Coronary artery (tissue), 2 donors: ENCODE data around the gene JMJD6.
"Not testable (repeated sequence)": the region's sequence is repeated elsewhere in the genome, so short reads cannot be mapped to it uniquely, and the experiment has no call there.

ENCODE experiments used
- DNase-seq: peaks from one replicate; pipeline ENCODE4 v3.0.0-alpha.2; 2017; ENCODE audit warnings: low spot score
- H3K27ac ChIP-seq, 2 donors: fragments of 200-600 bp; sonication (generic); one replicate each; pipeline ENCODE4 v1.5.1; 2016 to 2019
- H3K4me3 ChIP-seq: fragments of 200-600 bp; sonication (generic); 2 replicates; pipeline ENCODE4 v1.5.1; 2016; ENCODE audit warnings: mild to moderate bottlenecking, moderate library complexity
- TF ChIP-seq, protein P1 (sequence below): fragments of 200-600 bp; sonication (generic); IDR thresholded peaks from one replicate; pipeline ENCODE4 v1.5.1; 2019; ENCODE audit warnings: antibody characterized with exemption

JMJD6 gene

GRCh38 chr17:76736349-76737081 is 10.1 kb upstream of the JMJD6 start:
- Histone ChIP-seq H3K4me3 (peak overlapping the region; percentile 96), H3K27ac (peak overlapping the region; percentile 98 to 99)
- TF ChIP-seq, protein P1, sequence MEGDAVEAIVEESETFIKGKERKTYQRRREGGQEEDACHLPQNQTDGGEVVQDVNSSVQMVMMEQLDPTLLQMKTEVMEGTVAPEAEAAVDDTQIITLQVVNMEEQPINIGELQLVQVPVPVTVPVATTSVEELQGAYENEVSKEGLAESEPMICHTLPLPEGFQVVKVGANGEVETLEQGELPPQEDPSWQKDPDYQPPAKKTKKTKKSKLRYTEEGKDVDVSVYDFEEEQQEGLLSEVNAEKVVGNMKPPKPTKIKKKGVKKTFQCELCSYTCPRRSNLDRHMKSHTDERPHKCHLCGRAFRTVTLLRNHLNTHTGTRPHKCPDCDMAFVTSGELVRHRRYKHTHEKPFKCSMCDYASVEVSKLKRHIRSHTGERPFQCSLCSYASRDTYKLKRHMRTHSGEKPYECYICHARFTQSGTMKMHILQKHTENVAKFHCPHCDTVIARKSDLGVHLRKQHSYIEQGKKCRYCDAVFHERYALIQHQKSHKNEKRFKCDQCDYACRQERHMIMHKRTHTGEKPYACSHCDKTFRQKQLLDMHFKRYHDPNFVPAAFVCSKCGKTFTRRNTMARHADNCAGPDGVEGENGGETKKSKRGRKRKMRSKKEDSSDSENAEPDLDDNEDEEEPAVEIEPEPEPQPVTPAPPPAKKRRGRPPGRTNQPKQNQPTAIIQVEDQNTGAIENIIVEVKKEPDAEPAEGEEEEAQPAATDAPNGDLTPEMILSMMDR, result no peak
- peak; percentile 88 for DNase-seq

- H3K27ac ChIP-seq, result peak overlapping the region; percentile 98 to 99
- no peak for DNase-seq
- H3K4me3 ChIP-seq, result peak overlapping the region; percentile 96
- TF ChIP-seq, protein P1, result no peak
Measured at GRCh38 chr17:76735586-76736348, 9.4 kb upstream of the JMJD6 start.

DNA sequence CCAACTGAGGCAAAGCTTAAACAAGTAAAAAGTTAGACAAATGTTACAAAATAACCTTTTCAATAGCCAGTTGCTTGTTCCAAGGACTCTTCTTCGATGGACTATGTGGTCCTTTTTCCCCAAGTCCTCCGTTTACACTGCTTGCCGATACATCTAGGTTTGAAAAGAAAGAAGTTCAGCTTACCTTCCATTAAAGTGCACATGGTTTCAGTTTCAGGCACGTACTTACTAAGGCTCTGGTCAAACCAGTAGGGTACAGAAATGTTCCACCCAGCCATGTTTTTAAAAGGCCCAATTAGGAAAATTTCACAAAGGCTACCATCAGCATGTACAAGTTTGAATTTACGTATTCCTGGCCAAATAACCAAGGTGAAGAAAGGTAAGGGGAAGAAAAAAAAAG is 8.6 kb upstream of the JMJD6 start:
- H3K27ac ChIP-seq, result peak overlapping the region; percentile 9 to 99
- DNase-seq, result no peak

DNA sequence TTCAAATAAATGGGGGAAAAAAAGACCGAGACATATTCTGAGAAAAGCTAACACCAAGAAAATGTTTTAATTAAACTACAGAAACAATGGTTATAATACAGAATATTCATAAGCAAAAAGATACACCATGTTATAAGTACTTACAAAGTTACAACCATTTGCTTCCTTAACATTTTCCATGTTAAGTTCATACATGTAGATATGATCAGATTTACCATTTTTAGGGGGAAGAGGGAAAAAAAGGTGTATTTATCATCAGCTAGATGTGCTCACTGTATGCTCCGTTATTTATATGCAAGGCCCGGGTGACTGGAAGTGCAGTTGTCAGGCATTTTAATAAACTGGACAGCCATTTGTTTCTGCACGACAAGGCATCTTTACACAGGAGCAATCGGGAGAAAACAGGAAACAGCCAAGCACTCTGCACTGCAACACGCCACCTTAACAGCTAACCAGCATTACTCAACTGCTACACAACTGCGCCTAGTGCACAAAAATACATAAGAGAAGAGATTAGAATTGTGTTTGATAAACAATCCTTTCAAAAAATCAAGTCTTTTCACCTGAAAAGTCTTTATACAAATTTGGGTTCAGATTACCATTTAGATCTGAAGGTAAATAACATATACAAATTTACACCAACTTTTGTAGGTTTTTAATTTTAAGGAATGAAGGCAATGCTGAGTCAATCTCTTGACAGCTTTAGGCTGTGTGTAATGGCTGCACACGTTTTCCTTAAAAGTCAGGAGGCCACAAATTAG is 7.9 kb upstream of the JMJD6 start:
- TF ChIP-seq, protein P1, result no peak
- Histone ChIP-seq H3K4me3 (peak overlapping the region; percentile 96), H3K27ac (peak overlapping the region; percentile 8 to 11)
- no peak for DNase-seq

More for the DNA sequence above, 8.6 kb upstream of the JMJD6 start:
- peak overlapping the region; percentile 96 for H3K4me3 ChIP-seq
- TF ChIP-seq, protein P1, result no peak

GRCh38 chr17:76733618-76733957 is 7.2 kb upstream of the JMJD6 start:
- H3K27ac ChIP-seq, result no peak overlapping the region
- no peak overlapping the region for H3K4me3 ChIP-seq
- TF ChIP-seq, protein P1, result no peak
- no peak for DNase-seq

DNA sequence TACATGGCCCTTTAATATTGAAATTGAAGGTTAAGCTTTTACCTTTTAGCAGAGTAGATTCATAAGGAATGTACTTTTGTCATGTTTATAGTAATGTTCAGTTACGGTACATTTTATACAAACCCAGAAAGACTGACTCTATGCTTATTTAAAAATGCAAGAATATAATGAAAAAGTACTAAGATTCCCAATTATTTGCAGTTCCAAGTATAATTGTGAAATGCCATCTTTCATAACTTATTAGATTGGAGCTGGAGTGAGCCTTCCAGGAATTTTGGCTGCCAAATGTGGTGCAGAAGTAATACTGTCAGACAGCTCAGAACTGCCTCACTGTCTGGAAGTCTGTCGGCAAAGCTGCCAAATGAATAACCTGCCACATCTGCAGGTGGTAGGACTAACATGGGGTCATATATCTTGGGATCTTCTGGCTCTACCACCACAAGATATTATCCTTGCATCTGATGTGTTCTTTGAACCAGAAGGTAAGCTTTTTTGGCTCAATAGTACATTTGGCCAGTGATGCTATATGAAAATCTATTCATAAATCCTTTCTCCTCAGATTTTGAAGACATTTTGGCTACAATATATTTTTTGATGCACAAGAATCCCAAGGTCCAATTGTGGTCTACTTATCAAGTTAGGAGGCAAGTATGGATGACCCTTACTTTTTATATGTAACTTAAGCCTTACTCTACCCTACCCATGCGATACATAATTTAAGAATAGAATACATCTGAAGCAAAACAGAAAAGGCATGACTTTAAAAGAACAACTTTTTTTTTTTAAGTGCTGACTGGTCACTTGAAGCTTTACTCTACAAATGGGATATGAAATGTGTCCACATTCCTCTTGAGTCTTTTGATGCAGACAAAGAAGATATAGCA is 6.6 kb upstream of the JMJD6 start:
- Histone ChIP-seq H3K27ac (no peak overlapping the region), H3K4me3 (no peak overlapping the region)
- DNase-seq, result no peak
- TF ChIP-seq, protein P1, result no peak

- not testable (repeated sequence) for H3K27ac ChIP-seq, H3K4me3 ChIP-seq, DNase-seq
Measured at GRCh38 chr17:76731800-76732733, 5.7 kb upstream of the JMJD6 start.
